K562 (cell line): Measurements from ENCODE around the gene KRT6C. TPM values are rescaled to one million over a fixed set of nuclear protein-coding genes. Genes with fewer than 3 reads are reported as not detected.

Source experiments
- ATAC-seq: fragments of 200-7000 bp; cut with Tn5 transposase; 3 replicates; pipeline ENCODE4 v1.9.1; 2020; ENCODE audit warnings: moderate library complexity
- BruUV-seq: library from RNA; stranded (reverse); fragments of 400-500 nt; replicated peaks from 2 replicates; lab custom pipeline; 2021; lab: Mats Ljungman, UMichigan
- CTCF ChIA-PET: fragments of 300-600 bp; formaldehyde crosslinking; extraction: SDS; loops from one replicate; lab custom pipeline; 2021; ENCODE audit warnings: low intra/inter-chr PET ratio; lab: Yijun Ruan, JAX
- POLR2A ChIA-PET: fragments of 300-600, 350-650 bp; sonication (Branson Sonifier 250); formaldehyde crosslinking; extraction: SDS; loops from one replicate; lab custom pipeline; 2021; ENCODE audit warnings: antibody characterized with exemption, inconsistent platforms; lab: Yijun Ruan, JAX
- DNase-seq, 4 experiments: peaks; one replicate each; pipeline versions ENCODE4 v3.0.0 to v3.0.0-alpha.2; 2011 to 2018; ENCODE audit warnings: low spot score in 3 of 4, mixed read lengths in 3 of 4; ENCODE audit errors: extremely low read depth in 1 of 4
- FAIRE-seq: peaks from 2 replicates; lab custom pipeline; 2011; peaks lifted over from hg19 to GRCh38; lab: Jason Lieb, UNC
- H2AFZ ChIP-seq: 2 replicates; pipeline ENCODE4 v1.6.0; 2011; ENCODE audit warnings: low read depth, low read length, control low read depth, inconsistent platforms
- H3K27ac ChIP-seq: fragments of 200-600 bp; 3 replicates; pipeline ENCODE4 v1.8.0; 2011; ENCODE audit warnings: low read depth, mild to moderate bottlenecking, control low read depth, inconsistent platforms, low read length, moderate library complexity, mixed read lengths; ENCODE audit errors: extremely low read depth
- H3K27me3 ChIP-seq, 2 experiments: fragments of 300-600 bp in 1 of 2; 2 replicates in 1 of 2; 3 replicates in 1 of 2; pipeline versions ENCODE4 v1.6.0 to v1.8.0; 2011; ENCODE audit warnings: inconsistent platforms in 2 of 2, low read length in 2 of 2, mild to moderate bottlenecking in 1 of 2, mixed read lengths in 1 of 2, moderate library complexity in 1 of 2; ENCODE audit not compliant: control insufficient read depth in 2 of 2, insufficient read depth in 2 of 2
- H3K36me3 ChIP-seq: fragments of 300-600 bp; 3 replicates; pipeline ENCODE4 v1.8.0; 2011; ENCODE audit warnings: mild to moderate bottlenecking, low read length, inconsistent platforms; ENCODE audit not compliant: control insufficient read depth, insufficient read depth
- H3K4me1 ChIP-seq, 2 experiments: fragments of 200-600 bp in 1 of 2; replicated peaks in 1 of 2; 2 replicates in 1 of 2; 3 replicates in 1 of 2; pipeline versions ENCODE4 v1.5.1 to v1.8.0; 2011; ENCODE audit warnings: inconsistent platforms in 2 of 2, low read length in 2 of 2, mild to moderate bottlenecking in 1 of 2, mixed read lengths in 1 of 2, moderate library complexity in 1 of 2; ENCODE audit not compliant: control insufficient read depth in 2 of 2, insufficient read depth in 2 of 2
- H3K4me2 ChIP-seq: 2 replicates; pipeline ENCODE4 v1.6.1; 2011; ENCODE audit warnings: low read length, control low read depth, inconsistent platforms, mixed read lengths; ENCODE audit not compliant: insufficient read depth
- H3K4me3 ChIP-seq: fragments of 200-600 bp; sonication (generic), shearing (Covaris generic); 2 replicates; pipeline ENCODE4 v1.5.1; 2016; ENCODE audit warnings: control low read depth, inconsistent platforms
- H3K79me2 ChIP-seq: fragments of 200-600 bp; 3 replicates; pipeline ENCODE4 v1.8.0; 2011; ENCODE audit warnings: low read length, inconsistent platforms; ENCODE audit not compliant: control insufficient read depth, insufficient read depth
- H3K9ac ChIP-seq, 2 experiments: 2 replicates each; pipeline versions ENCODE4 v1.6.0 to v1.6.1; 2011; ENCODE audit warnings: low read depth in 2 of 2, low read length in 2 of 2, control low read depth in 1 of 2, inconsistent platforms in 1 of 2, mild to moderate bottlenecking in 1 of 2, mixed read lengths in 1 of 2; ENCODE audit not compliant: insufficient read depth in 1 of 2
- H3K9me1 ChIP-seq: one replicate; pipeline ENCODE4 v1.6.0; 2011; ENCODE audit warnings: inconsistent platforms, mild to moderate bottlenecking, low read length, moderate library complexity; ENCODE audit not compliant: control insufficient read depth, insufficient read depth
- H3K9me3 ChIP-seq: replicated peaks from 2 replicates; pipeline ENCODE4 v1.5.1; 2011; ENCODE audit warnings: low read depth, low read length, inconsistent platforms; ENCODE audit not compliant: control insufficient read depth, insufficient read depth
- H4K20me1 ChIP-seq: replicated peaks from 2 replicates; pipeline ENCODE4 v1.6.1; 2011; ENCODE audit warnings: low read length, inconsistent platforms, mixed read lengths; ENCODE audit not compliant: control insufficient read depth, insufficient read depth
- BCOR ChIP-seq: fragments of 450-650 bp; IDR thresholded peaks from 2 replicates; pipeline ENCODE4 v1.6.1; 2016
- BRCA1 ChIP-seq, 2 experiments: fragments of 450-650 bp in 1 of 2; sonication (generic) in 1 of 2; formaldehyde crosslinking in 1 of 2; IDR thresholded peaks; 2 replicates each; pipeline versions ENCODE4 v1.5.0 to v1.6.1; 2017 to 2020; ENCODE audit warnings: mild to moderate bottlenecking in 1 of 2, missing genetic modification reagents in 1 of 2
- GTF2F1 ChIP-seq: IDR thresholded peaks from 2 replicates; pipeline ENCODE4 v1.6.1; 2011; ENCODE audit warnings: low read depth, low read length, improper control_type of control experiment
- KAT7 ChIP-seq: sonication (generic); formaldehyde crosslinking; IDR thresholded peaks from 2 replicates; pipeline ENCODE4 v1.8.0; 2022; ENCODE audit warnings: missing genetic modification reagents, mild to moderate bottlenecking, borderline replicate concordance
- SOX6 ChIP-seq: fragments of 450-650 bp; IDR thresholded peaks from 2 replicates; pipeline ENCODE4 v1.6.1; 2014; ENCODE audit warnings: mild to moderate bottlenecking
- XRCC3 ChIP-seq: fragments of 450-650 bp; IDR thresholded peaks from 2 replicates; pipeline ENCODE4 v1.6.1; 2017; ENCODE audit warnings: mild to moderate bottlenecking, moderate library complexity
- WGBS: fragments of 100-300 bp; shearing (Covaris generic); methylation state at CpG from one replicate; pipeline ENCODE4 v1.1.6; 2016; ENCODE audit warnings: low coverage, mixed read lengths; ENCODE audit not compliant: insufficient coverage; ENCODE audit errors: missing lambda C conversion rate; 5-methylcytosine and 5-hydroxymethylcytosine counted together
- in situ Hi-C: fragments of 300-500 bp; cut with MboI; formaldehyde crosslinking; loops from 4 replicates; pipeline ENCODE4 v1.15.0; 2018; ENCODE audit warnings: inconsistent platforms, mixed read lengths
- intact Hi-C: fragments of 100-400 bp; cut with micrococcal nuclease; formaldehyde crosslinking; loops from 2 replicates; pipeline ENCODE4 v1.14.2; 2022
- polyA plus RNA-seq, 8 experiments: library from polyadenylated mRNA; depleted of rRNA in 4 of 8; stranded (reverse) in 5 of 8; unstranded in 3 of 8; fragments of >200 nt; fragmentation: Nextera tagmentation in 2 of 8; fragmentation: Illumina TruSeq in 1 of 8; extraction: Ambion mirVana in 2 of 8; extraction: Trizol in 1 of 8; gene quantifications; 2 replicates each; pipeline versions ENCODE4 v1.2.1 to v1.2.3, GENCODE V29; 2011 to 2014; ENCODE audit warnings: inconsistent platforms in 1 of 8, missing spikeins in 1 of 8
- total RNA-seq, 7 experiments: library from RNA; depleted of rRNA in 6 of 7; stranded (reverse); fragments of >200 nt in 6 of 7; fragmentation: Illumina TruSeq in 2 of 7; extraction: Trizol in 2 of 7; gene quantifications; 2 replicates each; pipeline versions ENCODE4 v1.2.1 to v1.2.3, GENCODE V29; 2011 to 2021; ENCODE audit warnings: low replicate concordance in 1 of 7

The KRT6C gene
- total and polyA plus RNA-seq, 9 of the 15 experiments (the other 6 are each of a cell fraction or from before 2014, with no cell fraction given), result not detected

DNA sequence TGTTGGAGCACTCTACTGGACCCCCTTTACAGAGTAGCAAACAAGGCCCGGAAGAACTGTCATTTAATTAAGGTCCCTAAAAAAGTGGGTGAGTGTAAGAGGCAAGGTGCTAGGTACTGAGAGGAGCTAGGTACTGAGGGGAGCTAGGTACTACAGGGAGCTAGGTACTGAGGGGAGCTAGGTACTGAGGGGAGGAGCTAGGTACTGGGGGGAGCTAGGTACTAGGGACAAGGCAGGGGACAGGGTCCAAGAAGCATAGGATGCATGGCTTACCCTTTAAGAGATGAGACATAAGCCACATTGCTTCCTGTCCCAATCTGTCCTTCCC lies 41.7 kb upstream of the KRT6C start:
- H3K27me3 ChIP-seq, result peaks cover 14 to 47% of the 10 kb centered on the region in 2 experiments; a peak in 4 of 5 replicates
- no TSS peak for BruUV-seq
- H3K36me3 ChIP-seq, result no peaks in the 10 kb centered on the region
- no peak for DNase-seq
- ChIA-PET POLR2A (no interaction called here), CTCF (no interaction called here)
- H3K9ac ChIP-seq, result no peak overlapping the region
- WGBS, result 0% methylated on average over 1 of the region's 1 CpG
- FAIRE-seq, result no peak
- H3K27ac ChIP-seq, result no peak overlapping the region
- in situ Hi-C loops, result no loop called here
- intact Hi-C loops, result no loop called here
- no peaks in the 10 kb centered on the region for H3K79me2 ChIP-seq
- no peak overlapping the region for H3K4me3 ChIP-seq
- no peaks in the 10 kb centered on the region for H3K9me1 ChIP-seq
- ATAC-seq, result no peak
- H3K4me2 ChIP-seq, result no peak overlapping the region
- no peak overlapping the region for H2AFZ ChIP-seq
- TF ChIP-seq BRCA1 (IDR thresholded peaks at IDR 0.05), result no peak
- TF ChIP-seq BRCA1 (CRISPR knock-in tag; IDR thresholded peaks at IDR 0.05), result no peak
- no peak for TF ChIP-seq GTF2F1
- TF ChIP-seq KAT7, result no peak
- no peak for TF ChIP-seq SOX6
- TF ChIP-seq BCOR, result no peak
- no peak for TF ChIP-seq XRCC3
- no peaks in the 10 kb centered on the region; the same call in 1 of the 2 replicates for H4K20me1 ChIP-seq
- no peaks in the 10 kb centered on the region for H3K9me3 ChIP-seq
- H3K4me1 ChIP-seq, result no peaks in the 10 kb centered on the region
